ENCODE data around the gene SLF1.

DNA sequence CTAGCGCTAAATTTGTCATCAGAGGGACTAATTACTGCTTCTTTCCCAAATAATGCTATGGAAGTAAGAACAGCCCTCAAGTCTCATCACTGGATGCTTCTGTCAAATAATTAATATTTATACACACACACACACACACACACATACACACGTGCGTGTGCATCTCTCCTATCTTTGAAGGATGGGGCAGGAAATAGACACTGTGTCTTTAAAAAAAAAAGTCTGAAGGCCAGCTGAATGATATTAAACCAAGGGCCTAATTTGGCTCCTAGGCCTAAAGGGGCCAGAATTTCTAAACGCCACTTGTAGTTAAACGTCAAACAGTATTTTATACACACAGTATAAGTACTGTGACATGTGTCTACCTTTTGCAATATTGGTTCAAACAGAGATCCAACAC, 3.3 kb downstream of the SLF1 start:
- TF ChIP-seq, protein P1, sequence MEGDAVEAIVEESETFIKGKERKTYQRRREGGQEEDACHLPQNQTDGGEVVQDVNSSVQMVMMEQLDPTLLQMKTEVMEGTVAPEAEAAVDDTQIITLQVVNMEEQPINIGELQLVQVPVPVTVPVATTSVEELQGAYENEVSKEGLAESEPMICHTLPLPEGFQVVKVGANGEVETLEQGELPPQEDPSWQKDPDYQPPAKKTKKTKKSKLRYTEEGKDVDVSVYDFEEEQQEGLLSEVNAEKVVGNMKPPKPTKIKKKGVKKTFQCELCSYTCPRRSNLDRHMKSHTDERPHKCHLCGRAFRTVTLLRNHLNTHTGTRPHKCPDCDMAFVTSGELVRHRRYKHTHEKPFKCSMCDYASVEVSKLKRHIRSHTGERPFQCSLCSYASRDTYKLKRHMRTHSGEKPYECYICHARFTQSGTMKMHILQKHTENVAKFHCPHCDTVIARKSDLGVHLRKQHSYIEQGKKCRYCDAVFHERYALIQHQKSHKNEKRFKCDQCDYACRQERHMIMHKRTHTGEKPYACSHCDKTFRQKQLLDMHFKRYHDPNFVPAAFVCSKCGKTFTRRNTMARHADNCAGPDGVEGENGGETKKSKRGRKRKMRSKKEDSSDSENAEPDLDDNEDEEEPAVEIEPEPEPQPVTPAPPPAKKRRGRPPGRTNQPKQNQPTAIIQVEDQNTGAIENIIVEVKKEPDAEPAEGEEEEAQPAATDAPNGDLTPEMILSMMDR (conservative IDR thresholded peaks at IDR 0.05; ENCODE audit: low read depth in 2 of 2) = no peak
- TF ChIP-seq POLR2AphosphoS5 (IDR thresholded peaks at IDR 0.05; ENCODE audit: low read depth) (no peak), NANOG (IDR thresholded peaks at IDR 0.05; ENCODE audit: borderline replicate concordance) (no peak), EZH2phosphoT487 (IDR thresholded peaks at IDR 0.05; ENCODE audit: unreplicated experiment) (no peak), JUNB (IDR thresholded peaks at IDR 0.05; ENCODE audit: unreplicated experiment) (no peak), EZH2 (IDR thresholded peaks at IDR 0.05; ENCODE audit: low read depth, unreplicated experiment) (no peak), ZNF331 (CRISPR knock-in tag; IDR thresholded peaks at IDR 0.05; ENCODE audit: low read depth) (no peak)
- TF ChIP-seq, protein P2, sequence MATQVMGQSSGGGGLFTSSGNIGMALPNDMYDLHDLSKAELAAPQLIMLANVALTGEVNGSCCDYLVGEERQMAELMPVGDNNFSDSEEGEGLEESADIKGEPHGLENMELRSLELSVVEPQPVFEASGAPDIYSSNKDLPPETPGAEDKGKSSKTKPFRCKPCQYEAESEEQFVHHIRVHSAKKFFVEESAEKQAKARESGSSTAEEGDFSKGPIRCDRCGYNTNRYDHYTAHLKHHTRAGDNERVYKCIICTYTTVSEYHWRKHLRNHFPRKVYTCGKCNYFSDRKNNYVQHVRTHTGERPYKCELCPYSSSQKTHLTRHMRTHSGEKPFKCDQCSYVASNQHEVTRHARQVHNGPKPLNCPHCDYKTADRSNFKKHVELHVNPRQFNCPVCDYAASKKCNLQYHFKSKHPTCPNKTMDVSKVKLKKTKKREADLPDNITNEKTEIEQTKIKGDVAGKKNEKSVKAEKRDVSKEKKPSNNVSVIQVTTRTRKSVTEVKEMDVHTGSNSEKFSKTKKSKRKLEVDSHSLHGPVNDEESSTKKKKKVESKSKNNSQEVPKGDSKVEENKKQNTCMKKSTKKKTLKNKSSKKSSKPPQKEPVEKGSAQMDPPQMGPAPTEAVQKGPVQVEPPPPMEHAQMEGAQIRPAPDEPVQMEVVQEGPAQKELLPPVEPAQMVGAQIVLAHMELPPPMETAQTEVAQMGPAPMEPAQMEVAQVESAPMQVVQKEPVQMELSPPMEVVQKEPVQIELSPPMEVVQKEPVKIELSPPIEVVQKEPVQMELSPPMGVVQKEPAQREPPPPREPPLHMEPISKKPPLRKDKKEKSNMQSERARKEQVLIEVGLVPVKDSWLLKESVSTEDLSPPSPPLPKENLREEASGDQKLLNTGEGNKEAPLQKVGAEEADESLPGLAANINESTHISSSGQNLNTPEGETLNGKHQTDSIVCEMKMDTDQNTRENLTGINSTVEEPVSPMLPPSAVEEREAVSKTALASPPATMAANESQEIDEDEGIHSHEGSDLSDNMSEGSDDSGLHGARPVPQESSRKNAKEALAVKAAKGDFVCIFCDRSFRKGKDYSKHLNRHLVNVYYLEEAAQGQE (IDR thresholded peaks at IDR 0.05; ENCODE audit: unreplicated experiment) = no peak
- TF ChIP-seq, protein P3, sequence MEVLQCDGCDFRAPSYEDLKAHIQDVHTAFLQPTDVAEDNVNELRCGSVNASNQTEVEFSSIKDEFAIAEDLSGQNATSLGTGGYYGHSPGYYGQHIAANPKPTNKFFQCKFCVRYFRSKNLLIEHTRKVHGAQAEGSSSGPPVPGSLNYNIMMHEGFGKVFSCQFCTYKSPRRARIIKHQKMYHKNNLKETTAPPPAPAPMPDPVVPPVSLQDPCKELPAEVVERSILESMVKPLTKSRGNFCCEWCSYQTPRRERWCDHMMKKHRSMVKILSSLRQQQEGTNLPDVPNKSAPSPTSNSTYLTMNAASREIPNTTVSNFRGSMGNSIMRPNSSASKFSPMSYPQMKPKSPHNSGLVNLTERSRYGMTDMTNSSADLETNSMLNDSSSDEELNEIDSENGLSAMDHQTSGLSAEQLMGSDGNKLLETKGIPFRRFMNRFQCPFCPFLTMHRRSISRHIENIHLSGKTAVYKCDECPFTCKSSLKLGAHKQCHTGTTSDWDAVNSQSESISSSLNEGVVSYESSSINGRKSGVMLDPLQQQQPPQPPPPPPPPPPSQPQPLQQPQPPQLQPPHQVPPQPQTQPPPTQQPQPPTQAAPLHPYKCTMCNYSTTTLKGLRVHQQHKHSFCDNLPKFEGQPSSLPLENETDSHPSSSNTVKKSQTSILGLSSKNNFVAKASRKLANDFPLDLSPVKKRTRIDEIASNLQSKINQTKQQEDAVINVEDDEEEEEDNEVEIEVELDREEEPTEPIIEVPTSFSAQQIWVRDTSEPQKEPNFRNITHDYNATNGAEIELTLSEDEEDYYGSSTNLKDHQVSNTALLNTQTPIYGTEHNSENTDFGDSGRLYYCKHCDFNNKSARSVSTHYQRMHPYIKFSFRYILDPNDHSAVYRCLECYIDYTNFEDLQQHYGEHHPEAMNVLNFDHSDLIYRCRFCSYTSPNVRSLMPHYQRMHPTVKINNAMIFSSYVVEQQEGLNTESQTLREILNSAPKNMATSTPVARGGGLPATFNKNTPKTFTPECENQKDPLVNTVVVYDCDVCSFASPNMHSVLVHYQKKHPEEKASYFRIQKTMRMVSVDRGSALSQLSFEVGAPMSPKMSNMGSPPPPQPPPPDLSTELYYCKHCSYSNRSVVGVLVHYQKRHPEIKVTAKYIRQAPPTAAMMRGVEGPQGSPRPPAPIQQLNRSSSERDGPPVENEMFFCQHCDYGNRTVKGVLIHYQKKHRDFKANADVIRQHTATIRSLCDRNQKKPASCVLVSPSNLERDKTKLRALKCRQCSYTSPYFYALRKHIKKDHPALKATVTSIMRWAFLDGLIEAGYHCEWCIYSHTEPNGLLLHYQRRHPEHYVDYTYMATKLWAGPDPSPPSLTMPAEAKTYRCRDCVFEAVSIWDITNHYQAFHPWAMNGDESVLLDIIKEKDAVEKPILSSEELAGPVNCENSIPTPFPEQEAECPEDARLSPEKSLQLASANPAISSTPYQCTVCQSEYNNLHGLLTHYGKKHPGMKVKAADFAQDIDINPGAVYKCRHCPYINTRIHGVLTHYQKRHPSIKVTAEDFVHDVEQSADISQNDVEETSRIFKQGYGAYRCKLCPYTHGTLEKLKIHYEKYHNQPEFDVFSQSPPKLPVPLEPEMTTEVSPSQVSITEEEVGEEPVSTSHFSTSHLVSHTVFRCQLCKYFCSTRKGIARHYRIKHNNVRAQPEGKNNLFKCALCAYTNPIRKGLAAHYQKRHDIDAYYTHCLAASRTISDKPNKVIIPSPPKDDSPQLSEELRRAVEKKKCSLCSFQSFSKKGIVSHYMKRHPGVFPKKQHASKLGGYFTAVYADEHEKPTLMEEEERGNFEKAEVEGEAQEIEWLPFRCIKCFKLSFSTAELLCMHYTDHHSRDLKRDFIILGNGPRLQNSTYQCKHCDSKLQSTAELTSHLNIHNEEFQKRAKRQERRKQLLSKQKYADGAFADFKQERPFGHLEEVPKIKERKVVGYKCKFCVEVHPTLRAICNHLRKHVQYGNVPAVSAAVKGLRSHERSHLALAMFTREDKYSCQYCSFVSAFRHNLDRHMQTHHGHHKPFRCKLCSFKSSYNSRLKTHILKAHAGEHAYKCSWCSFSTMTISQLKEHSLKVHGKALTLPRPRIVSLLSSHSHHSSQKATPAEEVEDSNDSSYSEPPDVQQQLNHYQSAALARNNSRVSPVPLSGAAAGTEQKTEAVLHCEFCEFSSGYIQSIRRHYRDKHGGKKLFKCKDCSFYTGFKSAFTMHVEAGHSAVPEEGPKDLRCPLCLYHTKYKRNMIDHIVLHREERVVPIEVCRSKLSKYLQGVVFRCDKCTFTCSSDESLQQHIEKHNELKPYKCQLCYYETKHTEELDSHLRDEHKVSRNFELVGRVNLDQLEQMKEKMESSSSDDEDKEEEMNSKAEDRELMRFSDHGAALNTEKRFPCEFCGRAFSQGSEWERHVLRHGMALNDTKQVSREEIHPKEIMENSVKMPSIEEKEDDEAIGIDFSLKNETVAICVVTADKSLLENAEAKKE (CRISPR knock-in tag; IDR thresholded peaks at IDR 0.05) = no peak

Measured in GM23338 (cell line).